Measurements from ENCODE around the gene SPSB1. TPM values are rescaled to one million over a fixed set of nuclear protein-coding genes. Genes with fewer than 3 reads are reported as not detected.

Gene SPSB1
- total RNA-seq, 1 experiment from 2014 or later = 2.9 TPM

DNA sequence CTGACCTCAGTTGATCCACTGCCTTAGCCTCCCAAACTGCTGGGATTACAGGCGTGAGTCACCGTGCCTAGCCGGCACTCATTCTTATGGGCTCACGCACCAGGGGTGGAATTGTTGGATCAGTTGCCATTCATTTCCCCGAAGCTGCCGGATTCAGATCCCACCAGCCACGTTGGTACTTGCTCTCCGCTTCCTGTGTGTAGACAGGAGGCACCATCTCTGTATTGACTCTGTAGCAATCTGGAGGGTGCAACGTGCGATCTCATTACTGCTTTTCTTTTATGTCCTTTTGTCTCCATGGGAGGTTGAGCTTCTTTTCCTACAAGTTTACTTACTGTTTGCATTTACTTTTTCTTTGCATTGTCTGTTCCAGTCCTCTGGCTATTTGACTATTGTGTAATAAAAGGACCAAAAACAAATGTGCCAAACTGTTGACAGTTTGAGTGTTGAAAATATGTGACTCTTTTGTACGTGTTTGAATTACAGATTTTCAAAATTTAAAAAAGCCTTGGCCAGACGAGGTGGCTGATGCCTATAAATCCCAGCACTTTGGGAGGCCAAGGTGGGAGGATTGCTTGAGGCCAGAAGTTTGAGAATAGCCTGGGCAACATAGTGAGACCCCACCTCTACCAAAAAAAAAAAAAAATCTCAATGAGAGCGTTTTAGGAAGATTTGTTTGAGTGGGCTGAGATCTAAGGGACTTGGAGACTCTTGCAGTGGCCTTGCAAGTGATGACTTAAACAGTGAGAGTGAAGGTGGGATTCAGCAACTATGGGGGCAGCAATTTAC is 39.1 kb downstream of the SPSB1 start:
- Histone ChIP-seq H2BK120ac (ENCODE audit: low read depth, low read length, poor library complexity, severe bottlenecking) (no peak overlapping the region), H2AFZ (ENCODE audit: low read length) (no peak overlapping the region), H3K9ac (ENCODE audit: extremely low read depth, insufficient read length, low read length) (no peak overlapping the region), H3K4me1 (ENCODE audit: insufficient read depth, low read length) (no peaks in the 10 kb centered on the region), H3T11ph (ENCODE audit: low read length) (no peak overlapping the region), H4K5ac (ENCODE audit: insufficient read length, low read depth, low read length) (no peak overlapping the region), H3K4me2 (ENCODE audit: insufficient read depth, insufficient read length, low read length) (no peak overlapping the region), H3K9me3 (ENCODE audit: control insufficient read depth, low read depth, low read length) (no peaks in the 10 kb centered on the region), H3K27ac (ENCODE audit: insufficient read length, low read depth, low read length) (no peak overlapping the region), H3K79me2 (ENCODE audit: insufficient read depth, low read length) (no peaks in the 10 kb centered on the region), H4K8ac (replicated peaks; ENCODE audit: insufficient read length, low read depth, low read length) (no peak overlapping the region), H4K91ac (ENCODE audit: insufficient read length, low read depth, low read length) (no peak overlapping the region), H3K4ac (ENCODE audit: low read depth, low read length) (no peak overlapping the region), H3K23me2 (ENCODE audit: insufficient read length, low read depth, low read length, poor library complexity, severe bottlenecking) (no peaks in the 10 kb centered on the region), H3K18ac (ENCODE audit: insufficient read length, low read depth, low read length) (no peak overlapping the region), H3K79me1 (ENCODE audit: insufficient read depth, low read depth, low read length, poor library complexity, severe bottlenecking) (no peaks in the 10 kb centered on the region), H2BK5ac (ENCODE audit: insufficient read length, low read length) (no peak overlapping the region), H3K23ac (ENCODE audit: insufficient read length, low read depth, low read length) (no peak overlapping the region), H2BK20ac (ENCODE audit: low read depth, low read length, poor library complexity, severe bottlenecking) (no peak overlapping the region), H3K14ac (ENCODE audit: insufficient read depth, low read length) (no peak overlapping the region), H2AK5ac (ENCODE audit: insufficient read length, low read length) (no peak overlapping the region), H4K20me1 (ENCODE audit: control insufficient read depth, insufficient read depth, insufficient read length) (no peaks in the 10 kb centered on the region), H2BK12ac (ENCODE audit: insufficient read length, low read depth, low read length) (no peak overlapping the region), H3K27me3 (ENCODE audit: insufficient read depth, low read length) (no peaks in the 10 kb centered on the region), H3K56ac (ENCODE audit: insufficient read length, low read depth, low read length) (no peak overlapping the region), H2BK15ac (ENCODE audit: low read depth, low read length) (no peak overlapping the region)
- H3K4me1 Mint-ChIP-seq = peaks cover 0 to 3% of the 10 kb centered on the region in 2 experiments; a peak in 1 of 4 replicates
- H3K4me3 Mint-ChIP-seq = no peak overlapping the region; a peak in 1 of 5 replicates
- no peaks in the 10 kb centered on the region for H3K36me3 Mint-ChIP-seq (ENCODE audit: insufficient read depth in 1 of 3, low read depth in 3 of 3)
- H3K27ac Mint-ChIP-seq = no peak overlapping the region
- peaks cover 1% of the 10 kb centered on the region for H3K27me3 Mint-ChIP-seq (ENCODE audit: low read depth)
- WGBS (ENCODE audit: extremely low coverage, insufficient read length, low lambda C conversion rate) = no CpG with 5 or more reads among the region's 13 CpGs
- H3K9me3 Mint-ChIP-seq = no peaks in the 10 kb centered on the region
- TF ChIP-seq, protein P1, sequence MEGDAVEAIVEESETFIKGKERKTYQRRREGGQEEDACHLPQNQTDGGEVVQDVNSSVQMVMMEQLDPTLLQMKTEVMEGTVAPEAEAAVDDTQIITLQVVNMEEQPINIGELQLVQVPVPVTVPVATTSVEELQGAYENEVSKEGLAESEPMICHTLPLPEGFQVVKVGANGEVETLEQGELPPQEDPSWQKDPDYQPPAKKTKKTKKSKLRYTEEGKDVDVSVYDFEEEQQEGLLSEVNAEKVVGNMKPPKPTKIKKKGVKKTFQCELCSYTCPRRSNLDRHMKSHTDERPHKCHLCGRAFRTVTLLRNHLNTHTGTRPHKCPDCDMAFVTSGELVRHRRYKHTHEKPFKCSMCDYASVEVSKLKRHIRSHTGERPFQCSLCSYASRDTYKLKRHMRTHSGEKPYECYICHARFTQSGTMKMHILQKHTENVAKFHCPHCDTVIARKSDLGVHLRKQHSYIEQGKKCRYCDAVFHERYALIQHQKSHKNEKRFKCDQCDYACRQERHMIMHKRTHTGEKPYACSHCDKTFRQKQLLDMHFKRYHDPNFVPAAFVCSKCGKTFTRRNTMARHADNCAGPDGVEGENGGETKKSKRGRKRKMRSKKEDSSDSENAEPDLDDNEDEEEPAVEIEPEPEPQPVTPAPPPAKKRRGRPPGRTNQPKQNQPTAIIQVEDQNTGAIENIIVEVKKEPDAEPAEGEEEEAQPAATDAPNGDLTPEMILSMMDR (conservative IDR thresholded peaks at IDR 0.05) = no peak
- no peak for DNase-seq

All from H9 (cell line).